RKO (cell line): Measurements from ENCODE around the gene GSX2.
"Not testable (repeated sequence)": the region's sequence is repeated elsewhere in the genome, so short reads cannot be mapped to it uniquely, and the experiment has no call there.

Source experiments
- DNase-seq: peaks from one replicate; pipeline ENCODE4 v3.0.0-alpha.2; 2016; ENCODE audit warnings: low spot score

The GSX2 gene

DNA sequence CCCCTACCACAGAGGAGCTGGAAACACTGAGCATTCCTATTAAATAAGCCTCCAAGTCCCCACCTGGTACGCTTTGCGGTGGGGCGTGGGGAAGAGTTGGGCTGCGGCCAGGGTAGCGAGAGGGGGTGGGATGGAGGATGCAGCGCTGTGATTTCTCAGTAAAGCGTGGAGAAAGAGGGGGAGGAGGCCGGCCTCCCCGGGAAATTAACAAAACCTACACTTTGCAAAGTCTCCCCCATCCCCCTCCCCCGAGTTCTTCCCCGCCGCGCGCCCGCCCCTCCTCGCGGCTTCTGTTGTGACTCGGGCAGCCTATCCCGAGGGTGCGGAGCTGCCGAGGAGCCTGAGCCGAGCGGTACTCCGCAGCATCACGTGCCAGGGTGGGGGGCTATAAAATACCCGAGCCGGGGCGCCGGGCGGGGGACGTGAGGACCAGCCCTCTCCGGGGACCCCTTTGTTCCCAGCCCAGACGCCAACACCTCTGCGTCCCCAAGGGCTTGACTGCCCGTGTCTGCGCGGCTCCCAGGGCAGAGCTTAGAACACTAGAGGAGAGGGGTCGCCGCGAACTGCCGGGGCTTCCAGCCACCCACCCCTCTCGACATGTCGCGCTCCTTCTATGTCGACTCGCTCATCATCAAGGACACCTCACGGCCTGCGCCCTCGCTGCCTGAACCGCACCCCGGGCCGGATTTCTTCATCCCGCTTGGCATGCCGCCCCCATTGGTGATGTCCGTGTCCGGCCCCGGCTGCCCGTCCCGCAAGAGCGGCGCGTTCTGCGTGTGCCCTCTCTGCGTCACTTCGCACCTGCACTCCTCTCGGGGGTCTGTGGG, at the start of gene GSX2:
GSX2 (plus strand) TSS at position 416 of the 827 bp plus-strand sequence; CDS start at position 598, 182 bp downstream.
- DNase-seq, result no peak

DNA sequence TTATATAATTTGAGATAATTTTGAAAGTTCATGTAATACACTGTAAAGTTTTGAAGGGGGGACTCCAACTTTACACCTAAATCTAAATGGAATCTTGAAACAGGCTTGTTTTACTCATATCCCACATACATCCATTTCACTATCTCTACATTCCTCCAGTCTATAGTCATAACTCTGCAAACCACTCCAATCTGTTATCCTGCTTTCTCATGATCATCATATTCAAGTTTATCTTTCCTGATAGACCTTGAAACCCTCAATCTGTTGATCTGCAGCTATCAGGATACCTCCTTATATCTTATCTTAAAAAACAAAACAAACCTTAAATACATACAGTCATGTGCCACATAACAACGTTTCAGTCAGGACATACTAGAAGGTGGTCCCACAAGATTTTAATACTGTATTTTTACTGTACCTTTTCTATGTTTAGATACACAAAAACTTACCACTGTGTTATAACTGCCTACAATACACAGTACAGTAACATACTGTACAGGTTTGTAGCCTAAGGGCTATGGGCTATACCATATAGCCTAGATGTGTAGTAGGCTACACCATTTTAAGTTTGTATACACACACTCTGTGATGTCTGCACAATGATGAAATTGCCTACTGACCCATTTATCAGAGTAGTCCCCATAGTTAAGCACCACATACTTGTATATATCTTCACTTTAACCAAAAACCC, 49.6 kb upstream of the GSX2 start:
- no peak for DNase-seq

DNA sequence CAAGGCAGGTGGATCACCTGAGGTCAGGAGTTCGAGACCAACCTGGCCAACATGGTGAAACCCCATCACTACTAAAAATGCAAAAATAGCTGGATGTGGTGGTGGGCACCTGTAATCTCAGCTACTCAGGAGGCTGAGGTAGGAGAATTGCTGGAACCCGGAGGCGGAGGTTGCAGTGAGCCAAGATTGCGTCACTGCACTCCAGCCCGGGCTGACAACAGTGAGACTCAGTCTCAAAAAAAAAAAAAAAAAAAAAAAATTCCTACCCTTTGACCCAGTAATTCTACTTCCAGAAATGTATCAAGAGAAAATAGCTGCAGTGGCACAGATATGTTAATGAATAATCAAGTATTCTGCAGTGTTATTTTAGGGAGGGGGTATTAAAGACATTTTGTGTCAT, 46.6 kb upstream of the GSX2 start:
- not testable (repeated sequence) for DNase-seq

- no peak for DNase-seq
Observed at GRCh38 chr4:54054501-54054900, 45.5 kb upstream of the GSX2 start.

DNA sequence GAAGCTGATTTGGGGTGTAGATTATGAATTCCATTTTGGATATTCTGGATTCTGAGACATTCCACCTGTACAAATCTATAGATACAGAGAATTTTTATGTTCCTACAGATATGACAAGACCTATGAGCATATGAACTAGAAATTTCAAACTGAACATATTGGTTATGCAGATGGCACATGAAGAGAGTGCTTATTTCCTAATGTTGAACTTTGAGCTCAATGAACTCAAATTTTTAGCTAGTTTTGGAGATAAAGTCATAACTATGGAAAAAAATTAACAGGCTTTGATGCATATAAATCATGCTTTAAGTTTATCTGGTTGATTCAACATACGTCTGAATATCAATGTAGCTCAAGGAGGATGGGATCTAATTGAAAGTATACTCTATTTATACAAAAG, 44.5 kb upstream of the GSX2 start:
- no peak for DNase-seq

- DNase-seq, result no peak
Observed at GRCh38 chr4:54056360-54056759, 43.6 kb upstream of the GSX2 start.

- DNase-seq, result no peak
Observed at GRCh38 chr4:54058171-54058570, 41.8 kb upstream of the GSX2 start.

GRCh38 chr4:54060116-54060515, 39.8 kb upstream of the GSX2 start:
- DNase-seq, result no peak

DNA sequence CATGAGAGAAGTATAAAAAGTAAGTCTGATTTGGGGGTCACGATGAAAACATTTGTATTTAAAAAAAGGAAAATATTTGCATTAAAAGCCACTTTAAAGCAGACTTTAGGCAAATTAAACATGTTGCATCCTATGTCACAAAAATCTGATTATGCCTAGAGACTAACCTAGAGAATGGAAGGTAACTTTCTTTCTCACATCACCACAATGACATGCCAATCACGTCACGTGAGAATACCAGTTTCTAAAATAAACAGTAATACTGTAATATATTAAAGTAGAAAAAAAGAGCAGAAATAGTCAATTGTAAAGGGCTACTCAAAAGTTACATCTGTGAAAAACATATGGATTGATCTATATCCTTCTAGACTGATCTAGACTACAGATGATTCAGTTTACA, 38.9 kb upstream of the GSX2 start:
- no peak for DNase-seq

- no peak for DNase-seq
Observed at GRCh38 chr4:54061873-54062272, 38.1 kb upstream of the GSX2 start.

GRCh38 chr4:54062392-54062791, 37.6 kb upstream of the GSX2 start:
- no peak for DNase-seq

- DNase-seq, result peak; percentile 80
Observed at GRCh38 chr4:54063229-54063628, 36.7 kb upstream of the GSX2 start.

DNA sequence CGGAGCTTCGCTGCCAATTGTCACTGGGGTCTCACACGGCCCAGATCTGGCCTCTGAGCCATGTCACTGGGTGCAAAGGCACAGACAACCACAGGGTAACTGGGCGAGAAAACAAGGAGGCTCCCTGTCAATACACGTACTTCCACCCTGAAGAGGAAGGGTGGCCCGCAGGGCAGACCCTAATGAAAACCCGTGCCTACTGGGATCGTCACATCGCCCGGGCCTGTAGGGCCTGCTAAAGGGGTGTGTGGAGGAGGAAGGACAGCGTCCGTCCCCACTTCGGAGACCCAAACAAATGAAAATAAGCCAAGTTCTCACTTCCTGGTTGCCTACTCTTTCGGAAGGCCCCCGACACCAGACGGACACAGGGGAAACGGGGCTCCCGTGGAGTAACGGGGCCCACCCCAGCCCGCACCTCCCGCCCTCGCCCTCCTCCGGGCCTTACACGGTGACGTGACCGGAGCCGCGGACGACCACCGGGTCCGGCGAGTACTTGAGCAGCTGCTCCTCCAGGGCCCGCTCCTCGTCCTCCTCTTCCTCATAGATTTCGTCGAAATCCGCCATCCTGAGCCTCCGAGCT, 36.1 kb upstream of the GSX2 start:
- peak; percentile 45 for DNase-seq

GRCh38 chr4:54064317-54065111, 35.4 kb upstream of the GSX2 start, which contains the start of gene CHIC2:
Gene CHIC2, minus strand, starts transcription at chr4:54064605. Its CDS starts 305 bp downstream, at chr4:54064300.
- peak; percentile 95 for DNase-seq

- no peak for DNase-seq
Observed at GRCh38 chr4:54065282-54066087, 34.5 kb upstream of the GSX2 start.

DNA sequence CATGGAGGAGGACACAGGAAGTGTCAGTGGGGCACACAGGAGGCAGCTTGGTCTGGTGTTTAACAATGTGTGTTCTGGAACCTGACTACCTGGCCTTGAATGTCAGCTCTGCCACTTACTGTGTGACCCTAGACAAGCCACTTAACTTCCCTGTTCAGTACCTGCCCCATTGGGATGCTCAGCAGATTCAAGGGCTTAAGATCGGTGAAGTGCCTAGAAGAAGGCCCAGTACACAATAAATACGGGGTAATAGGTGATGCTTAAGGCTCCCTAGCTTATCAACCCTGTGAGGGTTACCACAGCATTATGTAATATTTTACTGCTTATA, 33.9 kb upstream of the GSX2 start:
- DNase-seq, result no peak

GRCh38 chr4:54066718-54067129, 33.2 kb upstream of the GSX2 start:
- DNase-seq, result no peak

DNA sequence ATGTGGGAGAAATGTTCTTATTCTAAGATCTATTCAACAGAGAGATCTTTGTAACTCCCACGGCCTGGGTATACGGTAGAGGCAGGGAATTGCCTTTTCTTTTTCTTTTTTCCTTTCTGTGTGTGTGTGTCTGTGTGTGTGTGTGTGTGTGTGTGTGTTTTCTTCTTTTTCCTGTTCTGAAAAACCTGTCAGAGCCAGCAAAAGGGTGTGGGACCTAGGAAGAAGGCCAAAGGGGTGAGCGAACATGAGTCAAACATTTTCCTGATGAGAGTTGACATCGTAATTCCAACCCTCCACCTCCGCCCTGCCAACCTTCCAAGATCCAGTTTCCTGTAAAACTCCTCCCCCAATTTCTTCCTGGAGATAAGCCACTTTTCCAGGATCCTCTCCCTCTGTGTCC, 32.8 kb upstream of the GSX2 start:
- DNase-seq, result peak; percentile 83

GRCh38 chr4:54073271-54073880, 26.6 kb upstream of the GSX2 start:
- no peak for DNase-seq

DNA sequence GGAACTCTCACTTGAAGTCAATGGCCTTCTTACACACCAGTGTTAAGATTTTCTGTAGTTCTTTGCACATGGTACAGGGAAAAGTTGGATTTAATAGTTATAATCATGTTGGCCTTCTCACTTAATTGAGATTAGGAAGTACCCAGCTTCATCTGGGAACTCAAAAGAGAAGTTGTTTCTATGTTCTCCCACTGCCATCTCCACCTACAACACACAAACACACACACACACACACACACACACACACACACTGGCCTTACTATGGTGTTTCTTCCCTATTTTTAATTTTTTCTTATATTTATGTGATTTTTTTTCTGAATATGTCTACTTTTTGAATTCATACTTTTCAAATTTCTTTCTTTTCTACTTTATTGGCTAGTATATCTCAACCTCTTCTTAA, 25.6 kb upstream of the GSX2 start:
- DNase-seq, result no peak

- no peak for DNase-seq
Observed at GRCh38 chr4:54076673-54077072, 23.3 kb upstream of the GSX2 start.
